Stimulated activated CD8-positive, alpha-beta memory T cell treated with anti-CD3 and anti-CD28 coated beads, Interleukin-12 subunit alpha, Interleukin-12 subunit beta, amount 100 ng/mL, for 4 hours (primary cell): ENCODE data around the gene ANTKMT.

Experiments used
- DNase-seq: peaks from one replicate; pipeline ENCODE4 v3.0.0-alpha.2; 2020; ENCODE audit warnings: low read depth

Gene ANTKMT

DNA sequence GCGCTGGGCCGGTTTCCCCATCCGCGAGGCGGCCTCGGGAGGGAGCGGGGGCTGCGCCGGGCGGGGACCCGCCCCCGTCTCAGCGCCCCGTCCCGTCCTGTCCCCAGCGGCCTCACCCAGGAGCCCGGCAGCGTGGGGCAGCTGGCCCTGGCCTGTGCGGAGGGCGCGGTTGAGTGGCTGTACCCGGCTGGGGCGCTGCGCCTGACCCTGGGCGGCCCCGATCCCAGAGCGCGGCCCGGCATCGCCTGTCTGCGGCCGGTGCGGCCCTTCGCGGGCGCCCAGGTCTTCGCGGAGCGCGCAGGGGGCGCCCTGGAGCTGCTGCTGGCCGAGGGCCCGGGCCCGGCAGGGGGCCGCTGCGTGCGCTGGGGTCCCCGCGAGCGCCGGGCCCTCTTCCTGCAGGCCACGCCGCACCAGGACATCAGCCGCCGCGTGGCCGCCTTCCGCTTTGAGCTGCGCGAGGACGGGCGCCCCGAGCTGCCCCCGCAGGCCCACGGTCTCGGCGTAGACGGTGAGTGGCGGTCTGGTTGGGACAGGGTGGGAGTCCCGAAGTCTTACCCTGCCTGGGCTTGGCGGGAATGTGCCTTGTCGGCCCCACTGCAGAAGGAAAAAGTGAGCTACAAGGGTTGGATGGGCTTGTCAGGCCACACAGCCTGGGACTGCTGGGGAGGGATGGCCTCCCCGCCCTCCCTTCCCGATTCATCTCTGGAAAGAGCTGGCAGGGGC lies 5.3 kb upstream of the ANTKMT start:
- no peak for DNase-seq

DNA sequence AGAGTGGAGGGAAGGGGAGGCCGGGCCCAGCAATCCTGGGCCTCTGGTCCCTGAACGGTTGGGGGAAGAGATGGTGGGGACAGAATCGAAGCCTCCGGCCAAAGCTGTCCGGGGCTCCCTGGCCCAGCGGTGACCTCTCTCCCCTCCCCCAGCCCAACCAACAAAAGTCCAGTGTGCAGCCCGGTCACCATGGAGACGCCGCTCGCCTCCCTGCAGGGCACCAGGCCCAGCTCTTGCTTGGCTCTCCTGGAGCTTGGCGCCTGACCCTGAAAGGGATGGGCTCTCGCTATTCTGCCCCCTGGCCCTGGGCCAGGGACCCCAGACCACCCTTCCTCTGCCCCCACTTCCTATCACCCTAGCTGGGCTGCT lies 4.8 kb upstream of the ANTKMT start:
- no peak for DNase-seq

DNA sequence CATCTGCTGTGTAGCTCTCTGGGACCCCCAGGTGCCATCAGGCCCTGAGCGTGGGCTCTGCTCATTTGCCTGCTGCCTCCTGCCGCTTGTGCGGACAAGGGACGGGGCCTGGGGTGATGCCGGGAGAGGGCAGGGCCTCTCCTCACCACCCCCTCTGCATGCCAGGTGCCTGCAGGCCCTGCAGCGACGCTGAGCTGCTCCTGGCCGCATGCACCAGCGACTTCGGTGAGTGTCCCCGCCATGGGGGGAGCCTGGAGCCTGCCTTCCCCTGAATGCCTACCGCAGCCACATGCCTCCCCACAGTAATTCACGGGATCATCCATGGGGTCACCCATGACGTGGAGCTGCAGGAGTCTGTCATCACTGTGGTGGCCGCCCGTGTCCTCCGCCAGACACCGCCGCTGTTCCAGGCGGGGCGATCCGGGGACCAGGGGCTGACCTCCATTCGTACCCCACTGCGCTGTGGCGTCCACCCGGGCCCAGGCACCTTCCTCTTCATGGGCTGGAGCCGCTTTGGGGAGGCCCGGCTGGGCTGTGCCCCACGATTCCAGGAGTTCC lies 4.1 kb upstream of the ANTKMT start:
- no peak for DNase-seq

DNA sequence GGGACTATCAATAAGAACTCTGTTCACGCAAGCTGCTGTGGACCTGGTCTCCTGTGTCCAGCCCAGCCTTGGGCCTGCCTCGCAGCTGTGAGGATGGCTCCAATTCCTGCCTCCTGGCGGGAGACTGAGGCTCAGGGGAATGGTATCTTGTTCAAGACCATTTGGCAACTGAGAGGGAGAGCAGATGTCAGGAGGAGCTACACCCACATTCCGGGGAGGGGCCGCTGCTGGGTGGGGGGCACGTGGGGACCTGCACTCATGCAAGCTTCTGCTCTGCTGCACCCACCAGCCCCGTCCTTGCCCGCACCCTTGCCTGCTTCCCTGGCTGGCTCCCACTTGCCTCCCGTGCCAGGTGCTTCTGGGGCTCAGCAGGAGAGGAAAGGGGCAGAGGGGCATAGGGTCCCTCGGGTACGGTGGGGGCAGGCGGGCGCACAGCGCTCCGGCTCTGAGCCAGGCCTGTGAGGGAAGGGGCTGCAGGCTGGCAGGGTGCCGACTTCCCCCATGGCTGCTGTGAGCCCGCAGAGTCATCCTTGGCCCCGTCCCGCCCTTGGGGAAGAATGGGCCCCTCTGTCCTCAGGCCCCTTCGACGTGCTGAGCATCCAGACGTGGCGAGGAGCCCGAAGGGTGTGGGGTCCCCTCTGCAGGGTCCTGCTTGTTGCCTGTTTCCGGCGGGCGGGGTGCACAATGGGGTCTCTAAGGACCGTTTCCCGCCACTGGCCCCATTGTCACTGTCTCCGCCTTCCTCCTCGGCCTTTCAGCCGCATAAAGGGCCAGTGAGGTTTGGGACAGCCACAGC lies 3.3 kb upstream of the ANTKMT start:
- no peak for DNase-seq

DNA sequence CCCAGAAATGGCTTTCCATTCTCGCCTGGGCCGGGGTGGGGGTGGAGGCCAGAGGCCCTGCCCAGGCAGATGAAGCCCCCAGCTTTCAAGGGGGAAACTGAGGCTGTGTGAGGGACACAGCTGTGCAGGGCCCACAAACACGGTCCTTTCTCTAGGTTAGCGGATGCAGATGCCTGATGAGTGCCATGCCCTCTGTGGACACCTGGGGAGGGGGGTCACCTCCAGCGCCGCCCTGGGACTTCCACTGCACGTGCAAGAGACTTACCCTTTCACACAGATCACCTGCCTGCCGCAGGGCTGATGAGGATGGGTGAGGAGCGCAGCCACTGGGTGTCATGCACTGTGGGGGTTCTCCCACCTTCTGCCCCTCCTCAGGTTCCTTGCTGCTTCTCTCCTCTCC lies 2.6 kb upstream of the ANTKMT start:
- no peak for DNase-seq

DNA sequence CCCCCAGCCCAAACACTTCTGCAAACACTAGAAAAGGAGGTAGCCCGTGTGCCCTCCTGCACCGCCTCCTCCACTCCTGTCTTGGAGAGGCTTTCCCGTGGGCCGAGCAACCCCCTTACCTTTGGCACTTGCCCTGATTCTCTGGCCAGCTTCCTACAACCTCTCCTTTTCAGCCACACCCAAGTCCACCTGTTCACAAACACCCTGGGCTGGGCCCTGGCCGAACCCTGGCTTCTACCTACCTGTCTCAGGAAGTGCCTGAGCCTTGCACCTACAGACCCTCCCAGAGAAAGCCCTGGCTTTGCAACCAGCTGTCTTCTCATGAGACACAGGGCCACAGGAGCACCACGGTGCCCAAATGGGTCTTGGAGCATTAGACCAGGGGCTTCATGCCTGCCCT lies 2.0 kb upstream of the ANTKMT start:
- DNase-seq, result no peak

DNA sequence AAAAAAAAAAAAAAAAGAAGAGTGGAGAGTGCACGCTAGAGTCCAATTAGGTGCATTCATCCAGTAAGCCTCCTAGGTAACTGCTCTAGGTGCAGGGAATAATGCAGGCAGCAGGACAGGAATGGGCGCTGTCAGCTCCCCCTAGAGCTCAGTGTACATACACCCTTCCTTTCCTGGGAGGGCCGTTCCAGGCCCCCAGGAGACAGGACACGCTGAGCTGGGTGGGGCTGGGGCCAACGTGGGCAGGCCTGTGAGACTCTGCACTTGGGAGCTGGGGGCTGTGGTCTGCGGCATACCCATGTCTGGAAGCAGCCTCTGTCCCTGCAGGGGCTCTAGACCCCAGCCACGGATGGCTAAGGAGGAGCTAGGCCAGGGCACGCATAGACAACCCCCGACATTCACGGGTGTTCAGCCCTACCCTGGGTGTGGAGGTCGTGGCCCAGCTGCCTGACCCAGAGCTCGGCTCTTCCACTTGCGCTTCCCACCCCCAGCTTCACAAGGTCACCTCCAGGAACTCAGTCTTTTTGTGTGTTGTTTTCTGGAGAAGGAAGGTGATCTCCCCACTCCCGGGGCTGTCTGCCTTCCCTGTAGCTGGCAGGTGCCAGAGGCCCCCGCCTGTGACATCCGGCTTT lies 1.0 kb upstream of the ANTKMT start:
- DNase-seq, result no peak

DNA sequence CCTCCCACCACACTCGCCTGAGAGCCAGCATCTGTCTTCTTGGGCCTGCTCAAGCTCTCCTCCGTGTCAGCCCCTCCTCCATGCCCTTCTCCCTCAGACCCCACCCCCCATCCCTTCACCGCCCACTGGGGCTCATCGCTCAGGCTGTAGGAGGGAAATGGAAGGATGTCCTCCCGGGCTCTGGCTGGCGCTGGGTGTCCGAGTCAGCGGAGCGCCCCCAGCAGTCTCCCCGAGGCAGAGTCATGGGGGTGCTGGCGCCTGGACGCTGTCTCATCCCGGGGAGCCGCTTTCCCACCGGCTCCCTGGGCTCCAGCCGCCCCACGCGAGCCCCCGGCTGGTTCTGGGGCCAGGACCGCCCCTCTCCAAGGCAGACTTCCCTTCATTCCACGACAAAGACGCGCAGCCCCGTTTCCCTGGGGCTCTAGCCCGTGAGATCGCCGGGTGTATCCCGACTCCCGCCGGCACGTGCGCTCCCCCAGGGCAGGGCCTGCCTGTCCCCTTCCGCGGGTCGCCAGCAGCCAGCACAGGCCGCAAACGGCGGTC lies 428 bp upstream of the ANTKMT start:
- no peak for DNase-seq

DNA sequence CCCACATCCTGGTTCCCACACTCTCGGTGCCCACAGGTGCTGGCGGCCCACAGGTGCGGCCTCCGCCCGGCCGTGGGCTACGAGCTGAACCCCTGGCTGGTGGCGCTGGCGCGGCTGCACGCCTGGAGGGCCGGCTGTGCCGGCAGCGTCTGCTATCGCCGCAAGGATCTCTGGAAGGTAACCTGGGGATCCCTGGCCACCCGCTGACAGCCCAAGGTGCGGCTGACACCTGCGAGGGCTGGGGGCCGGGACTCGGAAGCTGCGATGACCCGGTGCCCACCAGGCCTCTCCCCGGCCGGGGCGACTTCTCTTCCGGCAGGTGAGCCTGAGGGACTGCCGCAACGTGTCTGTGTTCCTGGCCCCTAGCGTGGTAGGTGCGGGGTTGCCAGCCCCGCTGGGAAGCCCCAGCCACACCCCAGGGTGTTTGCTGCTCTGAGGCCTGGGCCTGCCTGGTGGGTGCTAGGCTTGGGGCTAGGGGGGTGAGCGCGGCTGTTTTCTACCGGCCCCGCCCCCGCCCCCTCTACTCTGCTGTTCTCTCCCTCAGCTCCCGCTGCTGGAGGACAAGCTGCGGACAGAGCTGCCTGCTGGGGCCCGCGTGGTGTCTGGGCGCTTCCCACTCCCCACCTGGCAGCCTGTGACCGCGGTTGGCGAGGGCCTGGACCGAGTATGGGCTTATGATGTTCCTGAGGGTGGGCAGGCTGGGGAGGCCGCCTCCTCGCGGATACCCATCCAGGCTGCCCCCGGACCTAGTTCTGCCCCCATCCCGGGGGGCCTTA lies 1.0 kb downstream of the ANTKMT start:
- DNase-seq, result no peak

DNA sequence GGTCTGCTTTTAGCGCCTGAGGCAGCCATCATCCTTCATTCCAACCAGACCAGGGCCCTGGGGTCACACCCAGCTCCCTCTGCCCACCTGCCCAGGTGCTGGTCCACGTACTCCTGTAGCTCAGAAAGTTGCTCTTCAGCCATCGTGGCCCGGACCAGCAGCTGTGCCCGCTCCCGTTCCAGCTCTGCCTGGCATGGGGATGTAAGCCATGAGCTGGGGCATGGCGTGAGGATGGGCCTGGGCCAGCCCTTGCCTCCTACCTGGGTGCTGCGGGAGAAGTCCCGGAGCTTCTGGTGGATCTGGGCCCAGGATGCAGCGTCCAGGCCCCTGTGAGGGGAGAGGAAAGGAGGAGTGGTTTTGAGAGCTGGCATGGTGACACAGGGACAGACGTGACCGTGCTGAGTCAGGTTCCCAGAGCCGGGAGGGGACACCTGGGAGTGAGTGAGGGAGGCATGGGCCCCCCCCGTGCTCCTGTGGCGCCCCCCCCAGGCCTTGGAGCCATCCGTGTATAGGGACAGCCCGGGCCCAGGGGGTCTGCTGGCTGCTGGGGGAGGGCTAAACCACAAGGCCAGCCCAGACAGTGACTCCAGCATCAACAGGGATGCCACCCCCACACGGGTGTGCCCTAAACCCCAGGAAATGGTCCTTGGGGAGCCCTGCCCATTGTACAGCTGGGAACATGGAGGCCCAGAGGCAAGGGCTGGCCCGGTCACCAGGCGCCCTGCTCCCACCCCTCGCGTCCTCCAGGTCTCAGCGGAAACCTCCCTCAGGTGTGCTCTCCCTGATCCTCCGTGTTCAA lies 2.1 kb downstream of the ANTKMT start:
- no peak for DNase-seq

DNA sequence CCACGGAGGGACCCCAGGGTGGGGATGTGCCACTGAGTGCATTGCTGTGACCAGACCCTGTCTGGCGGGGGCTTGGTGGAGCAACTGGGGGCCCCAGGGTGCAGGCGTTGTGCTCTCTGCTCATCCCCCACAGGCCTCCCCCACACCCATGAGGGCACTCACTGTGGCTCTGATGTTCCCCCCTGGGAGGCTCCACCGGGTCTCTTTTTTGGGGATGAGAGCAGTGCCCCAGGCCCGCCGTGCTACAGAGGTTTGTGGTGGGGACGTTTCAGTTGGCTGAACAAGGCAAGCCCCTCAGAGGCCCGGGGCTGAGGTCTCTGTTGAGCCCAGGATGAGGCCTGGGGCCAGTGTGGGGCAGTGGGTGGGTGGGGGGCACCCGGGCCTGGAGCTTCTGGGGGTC lies 2.7 kb downstream of the ANTKMT start:
- DNase-seq, result no peak

DNA sequence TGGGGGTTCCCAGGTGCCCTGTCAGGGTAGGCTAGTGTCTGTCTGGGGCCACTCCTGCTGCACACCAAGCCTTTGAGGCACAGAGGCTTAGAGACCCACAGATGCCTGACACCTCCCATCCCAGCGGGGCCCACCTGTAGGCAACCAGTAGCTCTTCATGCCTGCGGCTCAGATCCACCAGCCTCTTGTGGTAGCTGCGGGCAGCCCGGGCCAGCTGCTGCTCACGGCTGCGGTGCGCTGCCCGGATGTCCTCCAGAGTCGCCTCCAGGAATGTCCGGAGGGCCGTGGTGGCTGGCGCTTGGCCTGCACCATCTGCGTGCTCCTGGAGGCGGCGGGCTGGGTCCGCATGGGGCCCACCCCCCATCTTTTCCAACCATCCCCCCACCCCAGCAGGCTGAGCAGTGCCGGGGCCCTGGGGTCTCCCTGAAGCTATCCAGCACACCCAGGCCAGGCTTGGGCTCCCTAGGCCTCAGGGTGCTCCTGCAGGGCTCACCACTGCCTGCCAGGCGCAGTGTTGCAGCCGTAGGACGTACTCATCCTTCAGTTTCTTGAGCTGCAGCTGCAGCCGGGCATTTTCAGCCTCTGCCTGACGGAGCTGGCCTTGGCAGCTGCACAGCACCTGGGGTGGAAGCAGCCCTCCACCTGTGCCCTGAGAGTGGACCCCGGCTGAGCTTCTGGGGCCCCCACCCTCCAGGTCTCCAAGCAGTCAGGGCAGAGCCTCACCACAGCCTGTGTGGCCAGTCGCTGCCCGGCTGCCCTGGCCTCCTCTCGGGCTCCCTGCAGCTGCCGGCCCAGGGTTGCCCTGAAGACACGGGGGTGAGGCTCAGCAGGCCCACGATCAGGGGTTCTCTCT lies 3.5 kb downstream of the ANTKMT start:
- DNase-seq, result no peak

DNA sequence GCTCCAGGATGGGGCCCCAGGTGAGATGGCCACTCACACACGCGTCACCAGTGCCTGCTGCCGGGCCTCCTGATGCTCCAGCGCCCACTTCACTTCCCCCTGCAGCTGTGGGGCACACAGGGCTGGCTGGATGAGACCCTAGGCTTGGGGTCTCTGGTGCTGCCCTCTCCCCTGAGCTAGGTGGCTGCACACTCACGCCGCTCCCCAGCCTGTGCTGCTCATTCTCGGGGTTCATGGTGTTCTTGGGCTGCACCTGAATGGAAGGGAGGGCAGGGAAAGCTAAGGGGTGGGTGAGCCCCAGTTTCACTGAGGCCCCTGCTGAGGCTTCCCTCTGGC lies 4.1 kb downstream of the ANTKMT start:
- DNase-seq, result no peak

DNA sequence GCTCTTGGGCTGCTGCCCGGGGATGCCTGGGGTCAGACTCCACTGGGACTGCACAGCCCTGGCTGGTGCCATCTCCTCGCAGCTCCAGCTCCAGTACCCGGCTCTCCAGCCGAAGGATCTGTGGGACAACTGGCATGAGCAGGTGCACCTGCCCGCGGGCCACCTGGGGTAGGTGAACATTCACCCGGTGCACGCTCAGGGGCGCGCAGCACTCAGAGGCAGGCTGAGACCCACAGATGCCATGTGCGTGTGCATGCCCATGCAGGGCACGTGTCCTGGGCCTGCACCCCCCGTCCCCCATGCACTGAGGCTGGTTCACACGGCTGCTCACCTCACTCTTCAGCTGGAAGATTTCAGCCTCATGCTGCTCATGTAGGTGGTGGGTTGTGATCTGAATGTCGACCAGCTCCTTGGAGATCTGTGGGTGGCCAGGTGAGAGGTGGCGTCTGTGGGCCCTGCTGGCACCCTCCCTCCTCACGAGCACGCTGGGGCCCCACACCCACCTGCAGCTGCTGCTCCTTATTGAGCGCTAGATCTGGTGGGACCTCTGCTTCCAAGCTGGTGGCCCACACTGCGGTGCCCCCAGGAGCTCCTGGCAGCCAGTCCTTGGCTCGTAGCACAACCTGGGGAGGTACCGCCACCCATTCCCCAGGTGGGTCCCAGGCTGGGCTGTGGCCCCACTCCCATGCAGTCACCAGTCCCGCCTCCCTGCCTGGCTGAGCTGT lies 4.7 kb downstream of the ANTKMT start:
- no peak for DNase-seq

DNA sequence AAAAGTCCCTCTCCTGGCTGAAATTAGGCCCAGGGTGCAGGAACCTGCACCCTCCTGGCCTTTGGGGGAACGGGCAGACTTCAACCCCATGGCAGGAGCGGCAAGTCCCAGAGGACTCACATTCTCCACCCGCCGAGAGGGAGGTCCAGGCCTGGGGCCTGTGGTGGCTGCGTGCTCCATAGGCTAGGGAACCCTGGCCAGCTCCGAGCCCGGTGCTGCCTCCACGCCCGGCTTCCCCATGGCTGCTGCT lies 5.2 kb downstream of the ANTKMT start:
- no peak for DNase-seq

DNA sequence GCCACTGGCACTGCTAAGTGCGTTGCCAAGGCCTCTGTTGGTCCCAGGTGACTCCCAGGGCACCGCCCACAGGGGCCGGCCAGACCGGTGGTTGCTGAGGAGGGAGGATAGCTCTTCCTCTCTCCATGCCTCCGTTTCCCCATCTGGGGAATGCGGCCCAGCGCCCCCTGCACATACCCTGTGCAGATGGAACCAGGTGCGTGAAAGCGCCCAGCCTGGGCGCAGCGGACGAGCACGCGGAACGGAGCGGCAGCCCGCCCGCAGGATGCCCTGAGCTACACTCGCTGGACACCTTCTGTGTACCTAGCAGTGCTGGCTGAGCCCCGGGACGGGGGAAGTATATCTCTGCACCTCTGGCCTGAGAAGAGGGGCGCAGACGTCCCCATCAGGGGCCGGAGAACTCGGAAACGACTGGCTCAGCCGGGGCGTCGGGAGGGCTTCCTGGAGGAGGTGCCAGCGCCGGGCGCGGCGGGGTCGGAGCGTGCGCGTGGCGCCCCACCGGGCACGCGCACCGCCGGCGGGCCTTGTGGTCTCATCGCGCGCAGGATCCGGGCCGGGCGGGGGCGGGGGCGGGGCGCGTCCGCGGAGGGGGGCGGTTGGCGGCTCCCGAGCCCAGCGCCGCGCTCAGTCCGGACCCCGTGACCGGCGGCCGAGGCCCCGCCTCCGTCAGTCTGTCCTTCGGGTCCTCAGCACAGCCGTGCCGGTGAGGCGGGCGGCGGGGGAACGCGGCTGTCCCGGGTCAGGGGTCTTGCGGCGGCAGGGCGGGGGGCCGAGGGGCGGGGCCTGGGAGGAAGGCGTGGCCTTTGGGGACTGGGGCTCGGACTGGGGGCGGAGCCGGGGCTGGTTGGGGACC lies 5.7 kb downstream of the ANTKMT start, which contains the start of the genes CCDC78 and HAGHL:
TSS of gene CCDC78 (minus strand) at position 6 of the 853 bp plus-strand sequence. CDS start 76 bp downstream, outside the sequence.
TSS of gene HAGHL (plus strand) at position 669 of the 853 bp plus-strand sequence. CDS start 404 bp downstream, outside the sequence.
- peak; percentile 56 for DNase-seq

DNA sequence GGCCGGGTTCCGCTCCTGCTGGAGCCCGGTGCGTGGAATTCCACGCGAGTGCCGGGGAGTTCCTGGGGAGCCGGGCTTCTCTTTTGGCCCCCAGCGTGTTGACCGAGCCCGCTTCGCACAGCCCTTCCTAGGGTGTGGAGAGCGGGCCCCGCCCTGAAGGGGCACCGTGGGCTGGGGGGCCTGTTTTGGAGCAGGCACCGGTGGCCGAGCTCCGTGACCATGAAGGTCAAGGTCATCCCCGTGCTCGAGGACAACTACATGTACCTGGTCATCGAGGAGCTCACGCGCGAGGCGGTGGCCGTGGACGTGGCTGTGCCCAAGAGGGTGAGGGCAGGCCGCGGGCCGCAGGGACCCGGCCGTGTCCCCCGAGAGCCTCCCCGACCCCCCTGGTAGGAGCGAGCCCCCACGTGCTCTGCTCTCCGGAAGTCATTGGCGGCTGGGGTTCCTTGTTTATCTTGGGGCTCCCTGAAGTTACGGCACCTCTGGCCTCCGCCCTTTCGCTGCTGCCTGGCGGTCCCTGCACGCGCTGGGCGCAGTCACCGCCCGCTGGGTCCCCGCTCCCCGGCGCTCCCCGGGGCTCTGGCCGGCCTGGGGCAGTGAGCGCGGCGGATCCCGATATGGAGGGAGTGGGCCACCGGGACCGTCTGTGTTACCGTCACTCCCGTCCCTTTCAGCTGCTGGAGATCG lies 6.5 kb downstream of the ANTKMT start:
- DNase-seq, result no peak
